CD4-positive, alpha-beta memory T cell (primary cell): ENCODE data around the gene NTNG2. TPM values are rescaled to one million over a fixed set of nuclear protein-coding genes. Genes with fewer than 3 reads are reported as not detected.
"Not testable (repeated sequence)": the region's sequence is repeated elsewhere in the genome, so short reads cannot be mapped to it uniquely, and the experiment has no call there.

ENCODE experiments used
- CTCF ChIA-PET: fragments of 350-600 bp; sonication (Branson Sonifier 250); formaldehyde crosslinking; loops from one replicate; lab custom pipeline; 2021; ENCODE audit warnings: inconsistent platforms; ENCODE audit not compliant: partially characterized antibody; lab: Charles Lee
- POLR2A ChIA-PET: fragments of 350-600 bp; sonication (Branson Sonifier 250); formaldehyde crosslinking; loops from one replicate; lab custom pipeline; 2021; ENCODE audit not compliant: partially characterized antibody; lab: Charles Lee
- DNase-seq, 5 donors: peaks; one replicate each; pipeline versions ENCODE4 v3.0.0 to v3.0.0-alpha.2; 2020 to 2022; ENCODE audit warnings: mixed read lengths in 1 of 5
- H3K27ac ChIP-seq: one replicate; pipeline ENCODE4 v1.7.0; 2013; ENCODE audit warnings: low read depth, low read length
- H3K27me3 ChIP-seq: 2 replicates; pipeline ENCODE4 v1.7.0; 2013; ENCODE audit warnings: mild to moderate bottlenecking, low read length, moderate library complexity; ENCODE audit not compliant: insufficient read depth
- H3K36me3 ChIP-seq: 2 replicates; pipeline ENCODE4 v1.7.0; 2013; ENCODE audit warnings: mild to moderate bottlenecking, low read length, moderate library complexity; ENCODE audit not compliant: insufficient read depth
- H3K4me1 ChIP-seq: 2 replicates; pipeline ENCODE4 v1.7.0; 2013; ENCODE audit warnings: mild to moderate bottlenecking, low read length, moderate library complexity; ENCODE audit not compliant: insufficient read depth
- H3K4me3 ChIP-seq, 2 donors: one replicate each; pipeline ENCODE4 v1.7.0; 2013; ENCODE audit warnings: low read length in 2 of 2, mild to moderate bottlenecking in 1 of 2
- H3K9me3 ChIP-seq, 2 donors: one replicate each; pipeline ENCODE4 v1.7.0; 2013; ENCODE audit warnings: low read length in 2 of 2, control low read depth in 1 of 2; ENCODE audit not compliant: control insufficient read depth in 1 of 2
- H3K27ac Mint-ChIP-seq, 7 donors: one replicate each; pipeline ENCODE4 v1.8.0; 2020 to 2021; ENCODE audit warnings: mixed read lengths in 7 of 7, mild to moderate bottlenecking in 6 of 7, inconsistent platforms in 3 of 7, moderate library complexity in 3 of 7
- H3K27me3 Mint-ChIP-seq, 2 donors: one replicate each; pipeline ENCODE4 v1.8.0; 2020 to 2021; ENCODE audit warnings: mixed read lengths in 2 of 2
- H3K36me3 Mint-ChIP-seq, 2 donors: one replicate each; pipeline ENCODE4 v1.8.0; 2020 to 2021; ENCODE audit warnings: mixed read lengths in 2 of 2, inconsistent platforms in 1 of 2, mild to moderate bottlenecking in 1 of 2
- H3K4me1 Mint-ChIP-seq, 4 donors: one replicate each; pipeline ENCODE4 v1.8.0; 2020 to 2021; ENCODE audit warnings: mixed read lengths in 4 of 4, mild to moderate bottlenecking in 1 of 4
- H3K4me3 Mint-ChIP-seq, 8 donors: one replicate each; pipeline ENCODE4 v1.8.0; 2020 to 2021; ENCODE audit warnings: mixed read lengths in 8 of 8, mild to moderate bottlenecking in 7 of 8, moderate library complexity in 6 of 8, inconsistent platforms in 3 of 8
- H3K9me3 Mint-ChIP-seq, 8 donors: one replicate each; pipeline ENCODE4 v1.8.0; 2020 to 2021; ENCODE audit warnings: mixed read lengths in 8 of 8, mild to moderate bottlenecking in 5 of 8, inconsistent platforms in 3 of 8, moderate library complexity in 1 of 8
- intact Hi-C: fragments of 100-400 bp; cut with micrococcal nuclease; formaldehyde crosslinking; loops from one replicate; pipeline ENCODE4 v1.15.1; 2023
- polyA plus RNA-seq, 2 donors: library from polyadenylated mRNA; unstranded; fragments of 300-500 nt; fragmentation: Illumina TruSeq; gene quantifications; one replicate each; pipeline ENCODE4 v1.2.3, GENCODE V29; 2021
- total RNA-seq, 2 experiments: library from RNA; stranded (reverse); gene quantifications; one replicate each; pipeline ENCODE4 v1.2.3, GENCODE V29; 2021

NTNG2 gene
- total and polyA plus RNA-seq, 4 experiments from 2014 or later: 1.0 to 8.8 (median 3.6) TPM

GRCh38 chr9:132260846-132261245, 99.0 kb downstream of the NTNG2 start:
- peaks cover 9% of the 10 kb centered on the region for H3K4me1 ChIP-seq
- H3K27ac ChIP-seq: no peak overlapping the region
- H3K36me3 ChIP-seq: peaks cover 27% of the 10 kb centered on the region
- Mint-ChIP-seq H3K36me3 (peaks cover 18 to 35% of the 10 kb centered on the region in 2 donors), H3K27me3 (no peaks in the 10 kb centered on the region), H3K4me3 (no peak overlapping the region), H3K4me1 (peaks cover 4 to 19% (median 6%) of the 10 kb centered on the region in 4 donors), H3K27ac (peak overlapping the region in 1 of 7 donors; percentile 43), H3K9me3 (no peaks in the 10 kb centered on the region)
- no peak for DNase-seq
- ChIA-PET CTCF (interaction anchor here (0.6 to 4.7 kb wide), 7 partner anchors 9 to 1014 kb away, joined by 3 to 31 read pairs (median 7); no protein-coding TSS in a partner anchor), POLR2A (interaction anchor here (0.7 kb wide), 1 partner anchor 8 kb away, joined by 3 read pairs; no protein-coding TSS in a partner anchor)
- H3K4me3 ChIP-seq: no peak overlapping the region
- intact Hi-C loops: no loop called here
- H3K27me3 ChIP-seq: no peaks in the 10 kb centered on the region
- H3K9me3 ChIP-seq: no peaks in the 10 kb centered on the region

DNA sequence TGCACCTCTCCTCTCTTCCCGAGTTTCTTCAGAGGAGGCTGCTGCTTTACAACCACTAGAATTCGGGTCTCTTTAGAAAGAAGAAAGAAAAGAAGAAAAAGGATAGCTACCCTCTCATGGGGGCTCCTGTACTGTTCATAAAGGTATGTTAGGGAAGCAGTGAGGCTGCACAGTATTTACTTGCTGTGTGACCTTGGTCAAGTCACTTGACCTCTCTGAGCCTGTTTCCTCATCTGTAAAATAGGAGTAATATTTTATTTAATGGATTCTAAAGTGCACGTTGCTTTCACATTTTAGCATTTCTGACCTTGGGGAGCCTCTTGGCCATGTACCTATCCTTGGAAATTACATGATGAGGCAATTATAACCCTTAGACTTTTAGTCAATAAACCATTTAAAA, 104.2 kb downstream of the NTNG2 start:
- H3K9me3 ChIP-seq: no peaks in the 10 kb centered on the region
- H3K36me3 Mint-ChIP-seq: peaks cover 40 to 70% of the 10 kb centered on the region in 2 donors
- peaks cover 3 to 10% (median 5%) of the 10 kb centered on the region in 4 donors for H3K4me1 Mint-ChIP-seq
- H3K27ac Mint-ChIP-seq: no peak overlapping the region
- ChIA-PET CTCF (no interaction called here), POLR2A (no interaction called here)
- no peak overlapping the region for H3K4me3 ChIP-seq
- H3K27me3 ChIP-seq: no peaks in the 10 kb centered on the region
- H3K27me3 Mint-ChIP-seq: no peaks in the 10 kb centered on the region
- no peaks in the 10 kb centered on the region for H3K9me3 Mint-ChIP-seq
- no peak overlapping the region for H3K4me3 Mint-ChIP-seq
- intact Hi-C loops: no loop called here
- H3K36me3 ChIP-seq: peaks cover 72% of the 10 kb centered on the region
- DNase-seq: no peak
- no peak overlapping the region for H3K27ac ChIP-seq
- no peaks in the 10 kb centered on the region for H3K4me1 ChIP-seq

DNA sequence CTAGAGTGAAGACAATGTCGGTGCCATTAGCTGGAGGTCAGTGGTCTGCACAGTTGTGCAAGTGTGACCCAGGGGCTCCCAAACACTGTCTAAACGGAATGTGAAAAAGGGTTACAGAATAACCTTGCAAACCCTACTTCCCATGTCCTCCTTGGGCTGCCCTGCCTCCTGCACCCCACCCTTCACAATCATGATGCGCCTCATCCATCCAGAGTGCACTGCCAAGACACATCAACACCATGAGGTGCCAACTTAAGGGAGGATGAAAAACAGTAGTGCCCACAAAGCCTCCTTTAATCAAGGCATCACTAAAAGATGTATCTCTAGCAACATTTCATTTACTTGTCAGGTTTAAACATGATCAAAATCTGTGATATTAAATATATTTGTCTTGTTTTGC, 105.8 kb downstream of the NTNG2 start:
- intact Hi-C loops: loop anchor here (1.0 kb wide), 1 partner anchor 505 kb away; no protein-coding TSS in a partner anchor
- H3K4me1 Mint-ChIP-seq: peaks cover 3 to 10% (median 5%) of the 10 kb centered on the region in 4 donors
- no peak overlapping the region for H3K4me3 Mint-ChIP-seq
- DNase-seq: no peak
- ChIA-PET POLR2A (no interaction called here), CTCF (interaction anchor here (0.9 to 3.7 kb wide), 7 partner anchors 8 to 505 kb away, joined by 3 to 29 read pairs (median 6); no protein-coding TSS in a partner anchor)
- no peaks in the 10 kb centered on the region for H3K9me3 Mint-ChIP-seq
- H3K27me3 Mint-ChIP-seq: no peaks in the 10 kb centered on the region
- Histone ChIP-seq H3K27me3 (no peaks in the 10 kb centered on the region), H3K4me3 (no peak overlapping the region), H3K36me3 (peaks cover 75% of the 10 kb centered on the region), H3K27ac (no peak overlapping the region), H3K4me1 (no peaks in the 10 kb centered on the region), H3K9me3 (no peaks in the 10 kb centered on the region)
- H3K27ac Mint-ChIP-seq: no peak overlapping the region
- peaks cover 41 to 68% of the 10 kb centered on the region in 2 donors for H3K36me3 Mint-ChIP-seq

- Histone ChIP-seq H3K27ac (no peak overlapping the region), H3K36me3 (peaks cover 69% of the 10 kb centered on the region), H3K4me3 (no peak overlapping the region), H3K4me1 (no peaks in the 10 kb centered on the region), H3K27me3 (no peaks in the 10 kb centered on the region), H3K9me3 (no peaks in the 10 kb centered on the region)
- intact Hi-C loops: loop anchor here (1.0 kb wide), 1 partner anchor 507 kb away; no protein-coding TSS in a partner anchor
- peaks cover 3 to 6% (median 4%) of the 10 kb centered on the region in 4 donors for H3K4me1 Mint-ChIP-seq
- CTCF ChIA-PET: interaction anchor here (0.5 to 3.7 kb wide), 22 partner anchors 7 to 709 kb away, joined by 3 to 29 read pairs (median 6); partner anchors contain the start of gene SETX
- H3K27me3 Mint-ChIP-seq: no peaks in the 10 kb centered on the region
- POLR2A ChIA-PET: interaction anchor here (1.2 kb wide), 1 partner anchor 8 kb away, joined by 3 read pairs; no protein-coding TSS in a partner anchor
- H3K27ac Mint-ChIP-seq: peak overlapping the region in 6 of 7 donors; percentile 48 to 87 (median 66)
- no peak overlapping the region for H3K4me3 Mint-ChIP-seq
- peaks cover 42 to 71% of the 10 kb centered on the region in 2 donors for H3K36me3 Mint-ChIP-seq
- no peaks in the 10 kb centered on the region for H3K9me3 Mint-ChIP-seq
- peak; percentile 59 to 65 (median 63) for DNase-seq
These were observed 107.0 kb downstream of the NTNG2 start for GRCh38 chr9:132268725-132269352.

- Mint-ChIP-seq H3K36me3 (peaks cover 43 to 73% of the 10 kb centered on the region in 2 donors), H3K27ac (peak overlapping the region in 1 of 7 donors; percentile 70)
- H3K27me3 Mint-ChIP-seq, H3K27ac ChIP-seq, H3K4me3 ChIP-seq, POLR2A ChIA-PET, H3K4me1 ChIP-seq, H3K9me3 Mint-ChIP-seq, H3K4me1 Mint-ChIP-seq, intact Hi-C loops, H3K4me3 Mint-ChIP-seq, H3K9me3 ChIP-seq, H3K27me3 ChIP-seq: not testable (repeated sequence)
- peaks cover 69% of the 10 kb centered on the region for H3K36me3 ChIP-seq
- CTCF ChIA-PET: interaction anchor here (1.1 to 3.7 kb wide), 13 partner anchors 10 to 513 kb away, joined by 3 to 29 read pairs (median 8); no protein-coding TSS in a partner anchor
- DNase-seq: peak in 1 of 5 donors; percentile 71
These were observed 108.1 kb downstream of the NTNG2 start for GRCh38 chr9:132269704-132270516.

DNA sequence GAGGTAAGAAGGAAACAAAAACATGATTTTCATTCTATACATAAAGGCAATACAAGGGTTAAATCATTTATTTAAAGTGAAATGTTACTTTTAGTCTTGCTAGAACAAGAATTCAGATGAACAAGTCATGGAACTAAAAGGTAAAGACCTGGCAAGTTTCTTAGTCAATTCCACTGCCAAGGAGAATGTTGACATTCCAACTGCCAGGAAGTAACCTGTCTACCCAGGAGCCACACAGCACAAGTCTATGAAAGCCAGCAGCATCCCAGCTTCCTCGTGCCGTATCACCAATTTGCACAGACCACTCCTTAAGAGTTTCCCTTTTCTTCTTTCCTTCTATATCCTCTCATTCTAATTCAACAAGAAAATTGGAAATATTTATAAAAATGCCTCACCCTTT, 113.0 kb downstream of the NTNG2 start:
- no peak overlapping the region for H3K4me3 ChIP-seq
- ChIA-PET POLR2A (no interaction called here), CTCF (interaction anchor here (1.0 to 1.5 kb wide), 2 partner anchors 10 to 16 kb away, joined by 3 to 6 read pairs; no protein-coding TSS in a partner anchor)
- no peak overlapping the region for H3K4me3 Mint-ChIP-seq
- DNase-seq: no peak
- no peak overlapping the region for H3K27ac ChIP-seq
- no peaks in the 10 kb centered on the region for H3K4me1 ChIP-seq
- H3K4me1 Mint-ChIP-seq: peaks cover 0 to 6% (median 1%) of the 10 kb centered on the region in 4 donors
- no peaks in the 10 kb centered on the region for H3K27me3 Mint-ChIP-seq
- no peaks in the 10 kb centered on the region for H3K9me3 ChIP-seq
- H3K36me3 ChIP-seq: peaks cover 77% of the 10 kb centered on the region
- intact Hi-C loops: no loop called here
- H3K27ac Mint-ChIP-seq: peak overlapping the region in 3 of 7 donors; percentile 6 to 25 (median 21)
- no peaks in the 10 kb centered on the region for H3K9me3 Mint-ChIP-seq
- H3K27me3 ChIP-seq: no peaks in the 10 kb centered on the region
- H3K36me3 Mint-ChIP-seq: peaks cover 60 to 86% of the 10 kb centered on the region in 2 donors
